ENCODE data around the gene CMBL.
"Not testable (repeated sequence)": the region's sequence is repeated elsewhere in the genome, so short reads cannot be mapped to it uniquely, and the experiment has no call there.

The CMBL gene

DNA sequence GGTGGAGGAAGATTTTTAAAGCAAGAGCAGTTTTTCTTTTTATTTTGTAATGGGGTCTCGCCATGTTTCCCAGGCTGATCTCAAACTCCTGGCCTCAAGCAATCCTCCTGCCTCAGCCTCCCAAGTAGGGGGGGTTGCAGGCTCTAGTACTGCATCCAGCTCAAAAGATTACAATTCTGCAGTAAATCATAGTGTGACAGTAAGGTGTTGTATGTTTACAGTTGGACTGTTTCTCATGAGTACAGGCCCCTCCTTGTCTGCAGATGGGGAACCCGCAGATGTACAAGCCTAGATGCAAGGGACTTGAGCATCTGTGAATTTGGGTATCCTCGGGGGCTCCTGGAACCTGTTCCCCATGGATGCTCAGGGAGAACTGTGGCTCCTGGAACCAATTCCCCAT is 54.3 kb downstream of the CMBL start:
- no peak for DNase-seq

DNA sequence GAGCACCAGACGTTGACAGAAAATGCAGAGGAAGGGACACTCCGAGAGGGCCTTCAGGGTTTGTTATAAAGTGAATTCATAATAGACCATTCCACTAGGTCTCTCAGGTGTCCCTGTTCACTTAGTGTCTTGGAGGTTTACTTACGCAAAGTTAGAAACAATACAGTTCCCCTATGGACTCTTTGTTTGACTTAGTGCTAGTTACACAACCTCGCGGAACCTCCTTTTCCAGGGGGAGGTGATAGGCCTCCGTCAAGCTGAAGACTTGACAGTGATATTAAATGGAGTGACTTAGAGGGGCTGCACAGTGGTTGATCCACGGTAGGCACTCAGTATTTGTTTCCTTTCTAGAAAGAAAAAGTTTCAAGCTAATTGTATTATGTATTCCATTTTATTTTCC is 56.3 kb downstream of the CMBL start:
- DNase-seq, result no peak

DNA sequence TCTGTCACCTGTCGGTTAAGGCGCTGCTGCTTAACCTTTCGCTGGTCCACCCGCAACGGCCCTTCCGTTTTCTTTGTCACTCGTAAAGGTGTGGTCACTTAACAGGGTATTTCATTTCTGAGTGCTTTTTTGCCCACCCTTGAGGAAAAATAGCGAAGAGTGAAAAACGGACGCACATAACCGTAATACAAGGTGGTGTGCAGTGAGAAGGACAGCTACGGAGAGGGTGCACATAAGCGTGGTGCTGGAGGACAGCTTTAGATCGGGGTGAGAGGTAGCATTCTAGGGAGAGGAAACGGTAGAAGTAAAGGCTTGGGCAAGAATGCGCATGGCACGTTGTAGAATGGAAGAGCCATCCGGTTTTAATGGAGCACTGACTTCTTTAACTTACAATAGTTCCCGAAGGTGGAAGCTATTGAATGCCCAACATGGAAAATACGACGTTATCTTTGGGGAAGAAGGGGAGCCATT is 56.9 kb downstream of the CMBL start:
- DNase-seq, result peak in 1 of 2 experiments; percentile 53

DNA sequence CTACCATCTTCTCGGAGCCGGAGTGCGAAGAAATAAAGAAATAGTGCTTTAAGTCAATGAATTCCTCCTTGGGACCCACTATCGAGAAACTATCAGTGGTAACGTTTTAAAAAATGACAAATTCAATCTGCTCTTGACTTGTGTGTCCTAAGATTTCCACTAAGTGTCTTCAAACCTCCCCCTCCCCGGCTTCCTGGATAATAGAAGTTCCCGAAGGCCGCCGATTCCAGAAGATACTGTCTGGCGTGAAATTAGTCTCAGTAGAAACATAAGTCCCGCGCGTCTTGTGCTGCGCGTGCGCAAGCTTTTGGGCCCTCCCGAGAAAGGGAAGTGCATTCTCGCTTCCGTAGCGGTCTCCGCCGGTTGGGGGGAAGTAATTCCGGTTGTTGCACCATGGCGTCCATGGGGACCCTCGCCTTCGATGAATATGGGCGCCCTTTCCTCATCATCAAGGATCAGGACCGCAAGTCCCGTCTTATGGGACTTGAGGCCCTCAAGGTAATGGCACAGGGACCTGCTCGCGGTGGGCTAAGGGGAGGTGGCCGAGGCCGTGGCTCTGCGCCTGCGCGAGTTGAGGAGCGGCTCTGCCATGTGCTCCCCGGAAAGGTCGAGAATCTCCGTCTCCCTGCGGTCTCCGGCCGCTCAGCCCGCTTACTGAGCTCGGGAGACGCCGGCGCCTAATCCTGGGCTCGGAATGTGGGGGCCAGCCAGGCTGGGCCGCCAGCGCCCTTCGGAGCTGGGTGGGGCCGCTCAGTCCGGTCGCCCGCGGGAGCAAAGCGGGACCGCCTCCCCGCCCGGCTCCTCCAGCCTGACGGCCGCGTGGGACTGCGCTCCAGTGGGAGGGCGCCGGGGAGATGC is 57.5 kb downstream of the CMBL start, which contains the start of gene CCT5:
Gene CCT5 (plus strand): TSS at position 333 of the 858 bp plus-strand sequence. CDS start 61 bp downstream, at position 394.
- DNase-seq, result peak; percentile 99

DNA sequence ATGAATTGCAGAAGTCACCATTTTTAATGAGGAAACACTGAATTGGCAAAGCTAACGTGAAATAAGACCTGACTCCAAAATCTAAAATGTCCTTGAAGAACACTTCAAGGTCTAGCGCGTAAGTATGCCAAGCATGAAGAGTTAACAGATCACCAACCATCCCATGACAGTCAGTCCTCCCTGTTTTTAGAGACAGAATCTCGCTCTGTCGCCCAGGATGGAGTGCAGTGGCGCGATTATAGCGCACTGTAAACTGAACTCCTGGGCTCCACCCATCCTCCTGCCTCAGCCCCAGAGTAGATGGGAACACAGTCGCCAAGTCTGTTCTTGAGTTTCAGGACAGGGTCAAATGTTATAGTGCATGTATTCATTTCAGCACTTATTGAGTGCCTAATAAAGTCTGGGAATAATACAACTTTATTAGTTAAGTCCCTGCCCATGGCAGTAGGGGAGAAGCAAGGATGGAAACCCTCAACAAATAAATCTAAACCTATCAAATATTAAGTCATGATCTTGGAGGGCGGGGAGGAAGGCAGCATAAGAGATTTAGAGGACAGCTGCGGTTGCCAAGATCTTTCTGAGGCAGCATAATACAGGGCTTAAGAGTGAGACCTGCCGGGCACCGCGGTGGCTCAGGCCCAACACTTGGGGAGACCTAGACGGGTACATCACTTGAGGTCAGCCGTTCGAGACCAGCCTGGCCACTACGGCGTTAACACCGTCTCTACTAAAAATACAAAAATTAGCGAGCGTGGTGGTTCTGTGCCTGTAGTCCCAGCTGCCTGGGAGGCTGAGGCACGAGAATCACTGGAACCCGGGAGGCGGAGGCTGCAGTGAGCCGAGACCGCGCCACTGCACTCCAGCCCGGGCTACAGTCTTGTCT is 59.1 kb downstream of the CMBL start:
- DNase-seq, result no peak

DNA sequence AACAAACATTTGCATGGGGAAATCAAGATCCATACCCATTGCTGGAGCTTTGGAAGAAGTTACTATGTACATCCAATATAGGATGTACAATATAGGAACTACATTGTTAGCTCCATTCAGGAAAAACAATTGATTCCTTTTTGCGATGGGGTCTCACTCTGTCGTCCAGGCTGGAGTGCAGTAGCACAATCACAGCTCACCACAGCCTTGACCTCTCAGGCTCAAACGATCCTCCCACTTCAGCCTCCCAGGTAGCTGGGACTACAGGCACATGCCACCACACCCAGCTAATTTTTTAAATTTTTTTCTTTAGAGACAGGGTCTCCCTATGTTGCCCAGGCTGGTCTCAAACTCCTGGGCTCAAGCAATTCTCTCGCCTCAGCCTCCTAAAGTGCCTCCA is 60.5 kb downstream of the CMBL start:
- not testable (repeated sequence) for DNase-seq

DNA sequence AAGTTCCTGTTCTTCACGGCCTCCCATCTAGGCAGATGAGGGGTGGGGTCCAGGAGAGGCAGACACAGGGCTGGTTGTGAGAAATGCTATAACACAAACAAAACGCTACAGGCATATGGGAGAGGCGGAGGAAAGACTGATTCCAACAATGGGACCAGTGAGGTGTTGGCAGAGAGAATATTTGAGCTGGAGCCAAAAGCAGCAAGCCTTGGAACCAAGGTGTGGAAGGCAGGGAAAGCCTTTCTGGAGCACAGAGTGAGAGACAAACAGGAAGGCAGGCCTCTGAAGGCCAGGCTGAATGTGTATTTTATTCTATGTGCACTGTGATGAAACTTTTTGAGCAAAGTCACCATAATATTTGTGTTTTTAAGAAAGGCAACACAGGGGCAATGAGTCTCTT is 60.9 kb downstream of the CMBL start:
- DNase-seq, result no peak

DNA sequence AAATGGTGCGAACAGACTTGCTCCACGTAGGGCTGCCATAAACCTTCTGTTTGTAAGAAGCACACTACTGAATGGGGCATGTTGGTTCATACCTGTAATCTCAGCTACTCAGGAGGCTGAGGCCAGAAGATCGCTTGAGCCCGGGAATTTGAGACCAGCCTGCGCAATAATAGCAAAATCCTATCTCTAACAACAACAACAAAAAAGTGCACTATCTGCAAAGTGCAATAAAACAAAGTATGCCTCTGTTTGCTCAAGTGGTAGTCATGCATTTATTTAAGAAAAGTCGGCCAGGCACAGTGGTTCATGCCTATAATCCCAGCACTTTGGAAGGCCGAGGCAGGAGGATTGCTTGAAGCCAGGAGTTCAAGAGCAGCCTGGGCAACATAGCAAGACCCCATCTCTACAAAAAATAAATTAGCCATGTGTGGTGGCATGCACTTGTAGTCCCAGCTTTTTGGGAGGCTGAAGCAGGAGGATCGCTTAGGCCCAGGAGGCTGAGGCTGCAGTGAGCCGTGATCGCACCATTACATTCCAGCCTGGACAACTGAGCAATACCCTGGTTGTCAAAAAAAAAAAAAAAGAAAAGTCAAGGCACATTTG is 63.3 kb downstream of the CMBL start:
- DNase-seq, result no peak

DNA sequence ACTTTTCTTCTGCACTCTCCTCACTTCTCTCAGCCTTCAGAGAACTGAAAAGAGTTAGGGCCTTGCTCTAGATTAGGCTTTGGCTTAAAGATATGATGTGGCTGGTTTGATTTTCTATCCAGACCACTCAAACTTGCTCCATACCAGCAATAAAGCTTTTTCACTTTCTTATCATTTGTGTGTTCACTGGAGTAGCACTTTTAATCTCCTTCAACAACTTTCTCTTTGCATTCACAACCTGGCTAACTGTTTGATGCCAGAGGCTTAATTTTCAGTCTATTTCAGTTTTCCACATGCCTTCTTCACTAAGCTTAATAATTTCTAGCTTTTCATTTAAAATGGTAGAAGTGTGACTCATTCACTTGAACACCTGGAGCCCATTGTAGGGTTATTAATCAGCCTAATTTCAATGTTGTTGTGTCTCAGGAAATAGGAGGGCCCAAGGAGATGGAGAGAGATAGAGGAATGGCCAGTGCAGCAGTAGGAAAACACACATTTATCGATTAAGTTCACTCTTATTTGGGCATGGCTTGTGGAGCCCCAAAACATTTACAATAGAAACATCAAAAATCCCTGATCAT is 64.0 kb downstream of the CMBL start:
- no peak for DNase-seq

DNA sequence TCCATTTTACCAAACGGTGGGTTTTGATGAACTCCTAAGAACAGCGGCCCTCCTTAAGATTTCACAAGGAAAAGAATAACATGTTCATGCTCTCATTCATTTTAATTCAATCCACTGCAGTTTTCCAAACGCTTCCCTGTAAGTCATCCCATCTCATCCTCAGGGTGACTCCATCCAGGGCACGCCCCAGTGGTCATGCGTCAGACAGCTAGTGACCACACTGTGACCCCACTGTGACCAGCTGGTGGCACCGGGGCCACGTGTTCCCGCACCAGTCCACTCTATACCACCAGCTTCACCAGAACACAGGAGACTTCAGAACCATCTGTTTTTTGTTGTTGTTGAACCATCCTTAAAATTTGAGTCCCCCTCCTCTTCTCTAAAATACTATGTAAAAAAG is 72.4 kb downstream of the CMBL start:
- DNase-seq, result no peak

DNA sequence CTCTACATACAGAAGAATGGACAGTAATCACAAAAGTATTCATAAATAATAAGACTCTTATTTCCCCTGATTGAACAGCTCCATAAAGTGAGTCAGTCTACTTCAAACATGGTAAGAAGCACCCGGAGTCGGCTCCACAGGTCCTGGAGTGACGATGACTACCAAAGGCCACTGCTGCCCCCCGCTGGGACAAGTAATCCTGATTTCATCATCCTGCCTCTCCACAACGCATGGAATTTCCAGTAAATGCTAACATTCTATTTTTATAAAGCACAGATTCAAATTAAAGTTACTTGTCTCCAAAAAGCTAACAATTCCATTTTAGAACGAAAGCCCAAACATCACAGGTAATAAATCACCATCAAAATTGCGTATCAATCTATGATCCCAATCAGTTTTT is 74.2 kb downstream of the CMBL start:
- peak in 1 of 2 experiments; percentile 17 for DNase-seq

DNA sequence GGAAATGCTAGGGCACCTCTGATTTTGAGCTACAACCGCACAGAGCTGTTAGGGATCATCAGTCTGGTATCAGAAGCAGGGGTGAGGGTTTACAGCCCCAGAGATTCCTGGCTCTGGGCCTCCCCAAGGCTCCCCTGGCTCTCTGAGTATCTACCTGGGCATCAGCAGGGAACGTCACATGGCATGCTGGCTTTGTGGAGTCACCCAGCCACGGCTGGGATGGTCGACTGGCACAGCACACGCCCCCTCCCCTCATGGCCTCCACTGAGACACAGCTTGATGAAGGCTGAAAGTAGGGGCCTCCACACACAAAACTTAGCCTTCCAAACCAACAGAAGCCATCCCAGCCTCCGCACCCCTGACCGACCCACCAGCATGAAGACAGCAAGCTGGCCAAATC is 74.7 kb downstream of the CMBL start:
- no peak for DNase-seq

DNA sequence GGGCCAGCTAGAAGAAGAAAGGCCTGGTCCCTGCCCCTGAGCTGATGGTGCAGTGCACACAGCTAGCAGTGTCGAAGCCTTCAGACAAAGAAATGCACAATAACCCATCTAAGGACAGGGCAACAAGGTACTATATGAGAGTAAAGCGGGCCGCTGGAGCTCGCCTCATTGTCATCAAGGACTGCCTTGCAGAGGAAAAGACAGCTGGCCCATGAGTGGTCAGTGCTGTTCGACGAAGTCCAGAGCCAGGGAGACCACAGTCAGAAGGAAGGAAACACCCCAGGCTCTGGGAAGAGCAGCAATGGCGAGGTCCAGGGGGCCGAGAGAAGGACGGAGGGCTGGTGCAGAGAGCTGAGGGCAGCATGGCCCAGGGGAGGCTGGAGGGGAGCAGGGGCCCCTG is 75.3 kb downstream of the CMBL start:
- DNase-seq, result no peak

DNA sequence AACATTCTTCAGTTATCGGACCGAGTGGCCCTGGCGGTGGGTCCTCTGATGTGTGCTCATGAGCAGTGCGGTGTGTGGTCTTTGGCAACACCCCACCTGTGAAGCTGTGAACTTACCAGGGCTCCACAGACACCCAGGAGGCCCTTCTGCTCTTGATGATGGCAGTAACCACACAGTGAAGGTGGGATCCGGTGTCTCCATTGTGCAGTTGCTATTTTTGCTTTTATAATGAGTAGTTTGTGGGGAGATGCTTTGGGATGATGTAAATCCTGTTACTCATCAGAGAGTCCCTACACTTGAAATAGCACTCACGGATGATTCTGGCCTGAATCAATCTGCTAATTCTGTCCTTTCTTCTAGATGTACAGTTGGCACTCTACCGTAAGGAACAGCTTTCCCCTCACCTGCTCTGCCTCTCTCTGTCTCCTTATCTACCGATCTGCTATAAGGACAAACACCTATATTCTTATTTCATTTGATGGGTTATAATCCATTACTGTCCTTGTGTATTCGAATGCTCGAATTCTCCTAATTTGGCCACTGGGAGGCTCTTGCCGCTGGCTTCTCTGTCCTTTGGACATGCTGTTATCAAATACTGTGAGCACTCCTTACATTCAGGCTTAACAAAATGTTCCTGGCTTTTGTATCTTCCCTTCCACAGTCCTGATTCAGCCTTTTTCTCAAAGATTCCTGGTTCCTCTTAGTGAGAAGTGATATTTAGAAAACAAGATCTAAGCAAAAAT is 78.2 kb downstream of the CMBL start:
- DNase-seq, result no peak

DNA sequence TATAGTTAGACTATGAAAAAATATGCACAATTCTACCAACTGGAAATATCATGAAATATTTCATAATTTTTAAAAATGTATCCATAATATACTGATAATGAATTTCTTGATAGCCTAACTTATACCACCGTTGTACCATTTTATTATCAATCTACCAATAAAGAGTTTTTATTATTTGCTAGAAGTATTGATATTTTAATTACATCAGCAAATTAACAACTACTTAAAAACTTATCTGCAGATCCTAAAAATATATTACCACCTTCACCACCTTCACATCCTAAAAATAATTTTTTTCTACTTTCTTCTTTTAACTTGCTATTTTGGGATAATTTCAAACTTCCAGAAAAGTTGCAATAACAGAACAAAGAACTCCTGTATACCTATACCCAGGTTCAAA is 79.4 kb downstream of the CMBL start:
- no peak for DNase-seq

All from NCI-H1930 (cell line).